Endothelial cell (in vitro differentiated cells): Measurements from ENCODE around the gene USP36. TPM values are rescaled to one million over a fixed set of nuclear protein-coding genes. Genes with fewer than 3 reads are reported as not detected.

ENCODE experiments used
- DNase-seq: peaks from one replicate; pipeline ENCODE4 v3.0.0; 2021; ENCODE audit warnings: low spot score
- H3K27ac Mint-ChIP-seq: one replicate; pipeline ENCODE4 v1.8.0; 2021; ENCODE audit warnings: mixed read lengths, inconsistent platforms; ENCODE audit not compliant: unreplicated experiment
- H3K27me3 Mint-ChIP-seq: one replicate; pipeline ENCODE4 v1.8.0; 2021; ENCODE audit warnings: mild to moderate bottlenecking, moderate library complexity, mixed read lengths, inconsistent platforms; ENCODE audit not compliant: unreplicated experiment
- H3K36me3 Mint-ChIP-seq: one replicate; pipeline ENCODE4 v1.8.0; 2021; ENCODE audit warnings: mild to moderate bottlenecking, low read depth, mixed read lengths, inconsistent platforms; ENCODE audit not compliant: unreplicated experiment
- H3K4me1 Mint-ChIP-seq: one replicate; pipeline ENCODE4 v1.8.0; 2021; ENCODE audit warnings: mild to moderate bottlenecking, mixed read lengths, inconsistent platforms; ENCODE audit not compliant: unreplicated experiment
- H3K4me3 Mint-ChIP-seq: one replicate; pipeline ENCODE4 v1.8.0; 2021; ENCODE audit warnings: mild to moderate bottlenecking, mixed read lengths, inconsistent platforms; ENCODE audit not compliant: unreplicated experiment
- H3K9me3 Mint-ChIP-seq: one replicate; pipeline ENCODE4 v1.8.0; 2021; ENCODE audit warnings: mixed read lengths, inconsistent platforms; ENCODE audit not compliant: unreplicated experiment
- CTCF ChIP-seq: fragments of 200-600 bp; sonication (generic); IDR thresholded peaks from one replicate; pipeline ENCODE4 v1.5.0; 2021; ENCODE audit warnings: antibody characterized with exemption; ENCODE audit not compliant: unreplicated experiment
- total RNA-seq: library from RNA; stranded (reverse); fragmentation: NEBNext Ultra II Directional; extraction: Animal tissue kit (Norgen Biotek cat#: 25700); gene quantifications from one replicate; pipeline ENCODE4 v1.2.1, GENCODE V29; 2021; ENCODE audit not compliant: unreplicated experiment

Gene USP36
- total RNA-seq, 1 donor from 2014 or later, result 56.7 TPM

GRCh38 chr17:78766743-78767294, 73.8 kb downstream of the USP36 start:
- Mint-ChIP-seq H3K27me3 (peaks cover 3% of the 10 kb centered on the region), H3K36me3 (no peaks in the 10 kb centered on the region), H3K27ac (no peak overlapping the region), H3K4me3 (no peak overlapping the region), H3K4me1 (peaks cover 22% of the 10 kb centered on the region), H3K9me3 (no peaks in the 10 kb centered on the region)
- no peak for TF ChIP-seq CTCF
- no peak for DNase-seq

GRCh38 chr17:78766225-78766624, 74.4 kb downstream of the USP36 start:
- no peak for DNase-seq

GRCh38 chr17:78765821-78766220, 74.8 kb downstream of the USP36 start:
- DNase-seq, result no peak
- H3K27ac Mint-ChIP-seq, result peak overlapping the region; percentile 59
- TF ChIP-seq CTCF, result no peak

More at GRCh38 chr17:78766225-78766624, 74.4 kb downstream of the USP36 start:
- no peaks in the 10 kb centered on the region for H3K9me3 Mint-ChIP-seq
- peaks cover 20% of the 10 kb centered on the region for H3K4me1 Mint-ChIP-seq
- peaks cover 3% of the 10 kb centered on the region for H3K27me3 Mint-ChIP-seq
- no peak overlapping the region for H3K27ac Mint-ChIP-seq
- TF ChIP-seq CTCF, result no peak
- H3K36me3 Mint-ChIP-seq, result no peaks in the 10 kb centered on the region
- no peak overlapping the region for H3K4me3 Mint-ChIP-seq

GRCh38 chr17:78764871-78765270, 75.7 kb downstream of the USP36 start:
- TF ChIP-seq CTCF, result no peak
- Mint-ChIP-seq H3K4me1 (peaks cover 22% of the 10 kb centered on the region), H3K36me3 (no peaks in the 10 kb centered on the region), H3K4me3 (no peak overlapping the region), H3K27ac (peak overlapping the region; percentile 5), H3K9me3 (no peaks in the 10 kb centered on the region), H3K27me3 (no peaks in the 10 kb centered on the region)
- DNase-seq, result no peak

More at GRCh38 chr17:78765821-78766220, 74.8 kb downstream of the USP36 start:
- Mint-ChIP-seq H3K9me3 (no peaks in the 10 kb centered on the region), H3K4me3 (no peak overlapping the region), H3K4me1 (peaks cover 20% of the 10 kb centered on the region), H3K36me3 (no peaks in the 10 kb centered on the region), H3K27me3 (peaks cover 3% of the 10 kb centered on the region)

GRCh38 chr17:78763561-78763960, 77.1 kb downstream of the USP36 start:
- no peak for DNase-seq
- Mint-ChIP-seq H3K4me3 (no peak overlapping the region), H3K9me3 (no peaks in the 10 kb centered on the region), H3K27me3 (no peaks in the 10 kb centered on the region), H3K27ac (no peak overlapping the region), H3K4me1 (peaks cover 29% of the 10 kb centered on the region), H3K36me3 (no peaks in the 10 kb centered on the region)
- no peak for TF ChIP-seq CTCF
